Stimulated activated CD8-positive, alpha-beta memory T cell treated with anti-CD3 and anti-CD28 coated beads, Interleukin-4, amount 100 ng/mL, for 48 hours (primary cell): Measurements from ENCODE around the gene NFIA.
"Not testable (repeated sequence)": the region's sequence is repeated elsewhere in the genome, so short reads cannot be mapped to it uniquely, and the experiment has no call there.

Experiments
- DNase-seq: peaks from one replicate; pipeline ENCODE4 v3.0.0-alpha.2; 2020

Gene NFIA

GRCh38 chr1:61253912-61254633 lies 171.7 kb downstream of the NFIA start:
- no peak for DNase-seq

- DNase-seq, result no peak
Observed at GRCh38 chr1:61254634-61255357, 172.4 kb downstream of the NFIA start.

GRCh38 chr1:61255358-61255703 lies 173.0 kb downstream of the NFIA start:
- DNase-seq, result no peak

GRCh38 chr1:61259379-61260148 lies 177.2 kb downstream of the NFIA start:
- DNase-seq, result no peak

- no peak for DNase-seq
Observed at GRCh38 chr1:61260171-61260570, 177.8 kb downstream of the NFIA start.

- DNase-seq, result no peak
Observed at GRCh38 chr1:61261595-61261994, 179.2 kb downstream of the NFIA start.

GRCh38 chr1:61263905-61264824 lies 181.8 kb downstream of the NFIA start:
- no peak for DNase-seq

GRCh38 chr1:61264825-61265242 lies 182.5 kb downstream of the NFIA start:
- no peak for DNase-seq

- no peak for DNase-seq
Observed at GRCh38 chr1:61265665-61266064, 183.3 kb downstream of the NFIA start.

GRCh38 chr1:61266738-61267137 lies 184.4 kb downstream of the NFIA start:
- DNase-seq, result no peak

GRCh38 chr1:61268546-61269240 lies 186.3 kb downstream of the NFIA start:
- no peak for DNase-seq

- DNase-seq, result no peak
Observed at GRCh38 chr1:61269602-61270001, 187.2 kb downstream of the NFIA start.

- DNase-seq, result no peak
Observed at GRCh38 chr1:61270107-61270506, 187.7 kb downstream of the NFIA start.

- DNase-seq, result no peak
Observed at GRCh38 chr1:61270761-61271411, 188.5 kb downstream of the NFIA start.

- DNase-seq, result peak; percentile 27
Observed at GRCh38 chr1:61271412-61271789, 189.0 kb downstream of the NFIA start.

GRCh38 chr1:61273167-61273705 lies 190.9 kb downstream of the NFIA start:
- DNase-seq, result no peak

- DNase-seq, result no peak
Observed at GRCh38 chr1:61273861-61274260, 191.5 kb downstream of the NFIA start.

- DNase-seq, result no peak
Observed at GRCh38 chr1:61274939-61275338, 192.6 kb downstream of the NFIA start.

- no peak for DNase-seq
Observed at GRCh38 chr1:61276246-61276645, 193.9 kb downstream of the NFIA start.

- DNase-seq, result no peak
Observed at GRCh38 chr1:61277121-61277690, 194.8 kb downstream of the NFIA start.

- not testable (repeated sequence) for DNase-seq
Observed at GRCh38 chr1:61278503-61278902, 196.1 kb downstream of the NFIA start.
